IPS-11a (cell line): ENCODE results near the gene HOXA13.

Experiments used
- H3K4me3 ChIP-seq: one replicate; pipeline ENCODE4 v1.5.1; 2013; ENCODE audit warnings: low read depth, low read length, control low read depth

Gene HOXA13

GRCh38 chr7:27237735-27238334 lies 37.9 kb upstream of the HOXA13 start:
- H3K4me3 ChIP-seq, result no peak overlapping the region

GRCh38 chr7:27235387-27236311 lies 35.8 kb upstream of the HOXA13 start:
- H3K4me3 ChIP-seq, result peak overlapping the region; percentile 35

- no peak overlapping the region for H3K4me3 ChIP-seq
Measured at GRCh38 chr7:27229448-27229847, 29.6 kb upstream of the HOXA13 start.

DNA sequence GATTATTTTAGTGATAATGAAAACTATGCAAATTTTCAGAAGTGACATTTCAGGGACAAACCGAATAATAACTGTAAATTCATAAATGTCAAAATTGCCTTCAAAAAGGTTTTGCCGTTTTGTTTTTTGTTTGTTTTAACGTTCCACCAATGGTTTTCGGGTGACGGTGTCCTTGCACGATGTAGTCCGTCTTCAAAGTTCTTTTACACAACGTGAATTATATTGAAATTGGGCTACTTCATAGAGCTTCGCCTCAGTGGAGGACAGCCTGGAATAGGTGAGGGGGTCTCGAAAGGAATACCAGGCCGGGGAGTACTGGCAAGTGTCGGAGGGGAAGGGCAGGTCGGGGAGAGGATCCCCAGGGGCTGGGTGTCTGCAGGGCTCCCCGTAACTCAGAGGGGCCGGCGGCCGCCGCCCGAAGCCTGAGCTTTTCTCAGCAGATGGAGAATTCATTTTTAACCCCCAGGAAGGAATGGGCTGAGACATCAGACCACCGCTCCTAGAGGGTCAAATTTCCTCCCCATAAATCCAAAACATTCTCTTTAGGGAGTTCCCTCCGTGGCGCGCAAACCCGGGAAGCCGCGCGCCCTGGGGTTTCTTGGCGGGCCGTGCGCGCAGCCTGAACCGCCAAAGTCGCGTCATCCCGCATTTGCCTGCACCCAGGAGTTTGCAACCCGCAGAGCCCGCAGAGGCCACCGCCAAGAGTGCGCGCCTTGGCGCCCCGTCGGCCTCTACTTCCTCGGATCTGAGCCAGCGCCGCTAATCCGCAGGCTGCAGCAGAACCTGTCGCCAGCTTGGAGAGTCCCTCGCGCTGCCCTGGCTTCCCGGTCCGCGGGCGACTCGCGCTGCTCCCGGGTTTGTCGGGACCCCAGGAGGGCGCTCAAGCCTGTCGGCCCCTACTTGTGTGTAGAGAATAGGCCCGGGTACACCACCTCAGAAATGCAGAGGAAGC lies 25.4 kb upstream of the HOXA13 start:
- H3K4me3 ChIP-seq, result no peak overlapping the region

GRCh38 chr7:27223941-27224575 lies 24.2 kb upstream of the HOXA13 start:
- H3K4me3 ChIP-seq, result no peak overlapping the region

DNA sequence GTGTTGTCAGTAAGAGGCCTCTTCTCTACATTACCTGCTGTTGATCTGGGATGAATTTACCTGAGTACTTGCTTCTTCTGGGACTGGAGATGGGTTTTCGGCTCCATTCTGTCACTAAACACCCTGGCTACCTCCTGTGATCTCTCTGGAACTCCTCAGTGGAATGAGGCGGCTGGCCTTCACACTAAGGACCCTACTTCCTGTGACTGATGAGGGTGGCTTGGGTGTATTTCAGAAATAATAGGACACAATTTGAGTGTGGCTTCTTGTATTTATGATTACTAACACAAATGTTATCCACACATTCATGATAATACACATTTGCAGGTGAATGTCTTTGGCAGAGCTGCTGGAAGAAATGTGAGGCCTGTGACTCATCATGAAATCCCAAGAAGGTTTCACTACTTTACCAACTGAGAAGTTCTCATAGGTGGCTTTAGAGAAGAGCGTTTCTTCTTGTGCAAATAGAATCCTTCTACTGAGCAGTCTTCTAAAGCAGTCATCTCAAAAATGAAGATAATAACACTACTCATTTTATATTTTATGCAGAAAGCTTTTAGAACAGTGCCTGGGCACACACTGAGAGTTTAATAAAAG lies 21.4 kb upstream of the HOXA13 start:
- no peak overlapping the region for H3K4me3 ChIP-seq

DNA sequence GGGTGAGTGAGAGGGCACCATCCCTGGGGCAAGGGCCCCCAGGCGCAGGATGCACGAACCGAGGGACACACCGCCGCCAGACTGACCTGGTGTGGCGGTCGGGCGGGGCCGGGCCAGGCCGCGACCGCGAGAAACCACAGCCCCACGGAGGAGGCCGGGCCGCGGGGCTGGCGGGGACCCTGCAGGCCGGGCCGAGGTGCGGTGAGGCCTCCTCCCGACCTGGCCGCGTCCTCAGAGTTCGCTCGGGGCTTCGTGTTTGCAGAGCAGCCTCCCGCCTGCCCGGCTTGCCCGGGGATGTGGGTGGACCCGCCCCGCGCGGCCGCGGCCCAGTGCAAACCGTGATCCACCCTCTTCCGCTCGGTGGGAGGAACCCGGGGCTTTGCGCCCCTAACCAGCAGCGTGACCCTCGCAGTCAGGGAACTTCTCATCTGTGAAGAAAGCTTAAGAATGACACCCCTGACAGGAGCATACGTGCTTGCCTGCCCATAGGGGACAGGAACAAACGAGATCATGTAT lies 20.6 kb upstream of the HOXA13 start:
- no peak overlapping the region for H3K4me3 ChIP-seq

GRCh38 chr7:27219821-27220220 lies 19.9 kb upstream of the HOXA13 start:
- no peak overlapping the region for H3K4me3 ChIP-seq

- no peak overlapping the region for H3K4me3 ChIP-seq
Measured at GRCh38 chr7:27217951-27218350, 18.1 kb upstream of the HOXA13 start.

DNA sequence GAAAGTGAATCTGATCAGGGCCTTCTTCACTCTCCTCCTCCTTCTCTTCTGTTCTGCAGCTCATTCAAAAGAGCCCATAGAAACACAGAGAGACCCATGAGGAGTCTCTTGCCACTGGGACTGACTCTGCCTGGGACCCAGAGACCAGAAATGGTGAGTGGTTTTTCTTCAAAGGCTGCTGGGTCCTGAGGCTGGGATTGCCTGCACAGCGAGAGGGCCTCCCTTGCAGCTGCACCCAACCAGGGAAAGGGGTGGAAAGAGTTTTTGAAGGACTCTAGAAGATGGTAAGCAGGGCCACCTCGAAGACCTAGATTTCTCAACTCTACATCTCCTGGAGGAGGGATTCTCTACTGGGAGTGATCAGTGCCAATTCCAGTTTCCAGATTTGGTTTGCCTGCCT lies 15.5 kb upstream of the HOXA13 start:
- H3K4me3 ChIP-seq, result no peak overlapping the region

DNA sequence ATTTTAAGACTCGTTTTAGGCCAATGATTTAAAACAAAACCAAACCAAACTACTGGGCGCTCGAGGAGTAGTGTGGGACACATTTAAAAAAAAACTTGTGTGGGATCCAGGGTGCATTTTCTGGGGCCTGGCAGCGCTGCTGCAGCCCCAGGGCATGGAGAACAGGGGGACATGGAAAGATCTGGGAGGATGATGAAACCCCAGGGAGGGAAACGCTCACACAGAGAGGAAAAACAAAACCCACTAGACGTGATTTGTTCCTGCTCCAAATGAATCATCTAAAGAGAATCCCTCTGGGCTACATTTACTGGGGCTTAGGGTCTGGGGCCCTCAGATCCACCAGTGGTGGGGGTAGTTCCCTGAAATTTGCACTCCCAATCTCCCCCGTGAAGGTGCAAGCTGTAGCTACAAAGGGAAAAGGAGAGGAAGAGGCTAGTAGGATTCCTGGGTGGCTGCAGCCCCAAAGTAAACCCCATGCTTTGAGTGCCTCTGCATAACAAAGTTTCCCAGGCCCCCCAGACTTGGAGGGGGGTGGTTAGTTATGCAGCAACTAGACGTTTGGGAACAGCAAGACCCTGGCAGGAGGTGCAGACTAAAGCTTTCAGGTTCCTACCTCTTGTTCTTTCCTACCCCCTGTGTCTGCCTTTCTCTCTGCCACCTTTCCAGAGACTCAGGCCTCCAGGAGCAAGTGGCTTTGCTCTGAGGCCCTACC lies 14.5 kb upstream of the HOXA13 start:
- no peak overlapping the region for H3K4me3 ChIP-seq

- H3K4me3 ChIP-seq, result no peak overlapping the region
Measured at GRCh38 chr7:27213433-27214238, 13.7 kb upstream of the HOXA13 start.

- H3K4me3 ChIP-seq, result no peak overlapping the region
Measured at GRCh38 chr7:27212497-27213432, 12.9 kb upstream of the HOXA13 start.

DNA sequence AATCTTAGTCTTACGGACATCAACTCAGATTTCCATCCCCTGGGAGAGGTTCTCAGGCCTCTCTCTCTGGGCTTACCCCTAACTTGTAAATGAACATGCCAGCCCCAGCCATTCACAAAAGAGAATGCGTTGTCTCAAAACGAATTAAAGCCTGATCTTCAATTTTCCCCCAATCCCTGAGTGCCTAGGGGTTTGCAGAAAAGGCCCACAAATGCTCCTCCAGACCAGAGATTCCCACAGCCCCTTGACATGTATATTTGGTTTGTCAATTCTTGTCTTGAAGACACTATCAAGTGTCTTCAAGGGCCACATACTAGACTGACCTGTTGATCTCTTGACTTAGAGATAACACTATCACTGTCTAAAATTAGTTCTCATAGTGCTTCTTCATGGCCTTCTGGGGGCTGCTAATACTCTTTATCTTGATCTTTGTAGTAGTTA lies 11.9 kb upstream of the HOXA13 start:
- no peak overlapping the region for H3K4me3 ChIP-seq

- H3K4me3 ChIP-seq, result no peak overlapping the region
Measured at GRCh38 chr7:27211084-27211446, 11.2 kb upstream of the HOXA13 start.

DNA sequence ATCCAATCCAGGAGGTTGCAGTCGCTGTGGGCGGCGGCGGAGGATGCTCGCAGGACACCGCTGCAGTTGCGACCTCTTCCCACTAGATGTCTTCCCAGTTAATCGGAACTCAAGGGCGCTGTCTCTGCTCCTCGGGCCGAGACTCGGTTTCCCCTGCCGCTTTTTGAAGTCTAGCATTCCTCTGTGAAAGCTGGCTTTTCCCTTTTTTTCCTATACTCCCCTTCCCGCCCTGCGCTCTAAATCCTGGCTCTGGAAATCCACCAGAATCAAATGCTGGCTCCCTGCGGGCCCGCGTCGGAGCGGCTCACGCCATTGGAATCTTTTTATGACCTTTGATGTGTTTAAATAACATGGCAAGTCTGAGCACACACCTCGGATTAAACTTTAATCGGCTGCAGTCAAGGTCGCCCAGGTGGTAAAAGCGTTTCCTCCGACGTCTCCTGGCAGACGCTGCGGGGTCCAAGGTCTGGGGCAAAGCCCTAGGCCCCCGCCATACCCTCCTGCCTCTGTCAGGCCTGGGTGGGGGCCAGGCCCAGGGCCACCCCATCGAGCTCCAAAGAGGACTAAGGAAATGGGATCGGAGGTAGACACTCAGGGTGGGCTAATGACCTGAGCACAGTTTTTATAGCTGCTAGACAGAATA lies 10.7 kb upstream of the HOXA13 start:
- H3K4me3 ChIP-seq, result no peak overlapping the region

DNA sequence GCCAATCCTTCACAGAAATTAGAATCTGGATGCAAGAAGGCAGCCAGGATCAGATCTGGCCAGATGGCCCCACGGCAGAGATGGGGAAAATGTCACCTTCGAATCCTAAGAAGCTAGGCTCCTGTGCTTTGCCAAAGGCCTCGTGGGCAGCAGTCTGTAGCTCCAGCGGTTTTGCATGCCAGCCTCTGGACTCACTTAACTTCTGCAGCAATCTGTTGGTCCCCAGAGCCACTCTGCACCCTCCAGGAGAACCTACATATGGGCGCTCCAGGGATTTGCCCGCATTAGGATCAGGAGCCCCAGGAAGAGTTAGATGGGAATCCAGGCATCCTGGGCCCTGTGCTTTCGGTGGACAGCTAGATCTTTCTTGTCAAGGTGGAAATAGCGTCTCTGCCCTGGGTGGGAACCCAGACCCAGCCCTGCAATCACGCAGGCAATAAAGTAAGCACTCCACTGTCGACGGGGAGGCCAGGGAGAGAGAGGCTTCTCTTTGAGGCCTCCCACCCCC lies 10.1 kb upstream of the HOXA13 start:
- no peak overlapping the region for H3K4me3 ChIP-seq
